HG02973 (cell line): ENCODE data around the gene SRGAP1.
"Not testable (repeated sequence)": the region's sequence is repeated elsewhere in the genome, so short reads cannot be mapped to it uniquely, and the experiment has no call there.

Experiments
- ATAC-seq: cut with Tn5 transposase; IDR thresholded peaks from one replicate; pipeline ENCODE4 v1.9.1; 2021; ENCODE audit warnings: moderate library complexity; ENCODE audit not compliant: unreplicated experiment

The SRGAP1 gene

GRCh38 chr12:64145226-64145625, 300.7 kb downstream of the SRGAP1 start:
- ATAC-seq: no peak

DNA sequence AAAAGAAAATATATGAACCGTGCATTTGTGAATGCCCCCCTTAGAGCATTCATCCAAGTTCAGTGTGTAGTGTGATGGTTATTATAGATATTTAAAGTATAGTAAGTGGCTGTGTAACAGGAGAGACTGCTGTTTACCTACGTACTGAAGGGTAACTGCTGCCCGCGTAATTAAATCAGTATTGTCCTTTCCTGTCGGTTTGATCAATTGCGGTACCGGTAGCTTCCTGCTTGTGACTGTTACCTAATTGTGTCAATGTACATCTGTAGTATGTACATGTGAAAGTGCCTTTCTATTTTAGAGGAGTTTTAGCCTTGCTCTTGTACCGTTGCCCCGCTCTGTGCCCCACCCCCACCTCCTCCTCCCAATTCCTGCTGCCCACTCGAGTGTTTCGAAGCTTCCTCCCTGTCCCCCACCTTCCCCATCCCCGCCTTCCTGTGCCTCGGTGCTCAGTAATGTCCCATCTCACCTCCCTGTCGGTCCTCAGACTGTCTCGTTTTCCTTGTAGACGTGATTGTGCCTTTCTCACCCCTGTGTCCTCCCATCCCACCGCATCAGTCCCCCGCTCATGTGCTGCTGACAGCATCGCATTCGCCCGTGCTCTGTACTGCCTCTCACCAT, 302.6 kb downstream of the SRGAP1 start:
- no peak for ATAC-seq

DNA sequence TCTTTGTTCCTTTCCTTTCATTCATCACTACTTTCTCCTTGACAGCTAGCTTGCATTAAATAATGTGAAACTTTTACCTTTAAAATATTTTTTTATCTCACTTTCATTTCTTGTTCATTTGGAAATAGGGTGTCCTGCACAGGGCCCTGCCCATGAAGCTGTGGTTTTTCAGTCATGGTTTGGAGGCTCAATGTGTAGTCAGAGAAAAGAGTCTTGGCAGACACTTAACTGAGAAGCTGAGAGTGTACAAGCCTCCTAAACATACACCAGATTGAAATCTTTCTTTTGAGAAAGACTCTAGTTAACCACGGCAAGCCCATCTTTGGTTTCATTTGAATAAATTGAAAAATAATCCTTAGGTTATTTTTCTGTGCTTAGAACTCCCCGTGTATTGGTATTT, 303.4 kb downstream of the SRGAP1 start:
- no peak for ATAC-seq

DNA sequence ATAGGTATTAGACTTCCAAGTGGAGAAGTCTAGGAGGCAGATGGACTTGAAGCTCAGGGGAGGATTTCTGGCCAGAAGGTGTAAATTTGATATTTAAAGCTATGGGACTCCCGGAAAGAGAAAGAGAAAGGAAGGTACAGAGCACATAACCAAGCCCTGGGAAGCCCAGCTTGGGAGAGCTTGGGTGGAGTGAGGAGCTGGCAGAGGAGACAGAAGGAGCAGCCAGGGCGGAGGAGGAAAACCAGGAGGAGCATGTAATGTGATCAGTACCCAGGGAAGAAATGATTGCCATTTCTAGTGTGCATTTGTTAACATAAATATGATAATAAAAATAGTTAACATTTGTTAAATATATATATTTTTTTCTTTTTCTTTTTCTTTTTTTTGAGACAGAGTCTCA, 310.2 kb downstream of the SRGAP1 start:
- no peak for ATAC-seq

DNA sequence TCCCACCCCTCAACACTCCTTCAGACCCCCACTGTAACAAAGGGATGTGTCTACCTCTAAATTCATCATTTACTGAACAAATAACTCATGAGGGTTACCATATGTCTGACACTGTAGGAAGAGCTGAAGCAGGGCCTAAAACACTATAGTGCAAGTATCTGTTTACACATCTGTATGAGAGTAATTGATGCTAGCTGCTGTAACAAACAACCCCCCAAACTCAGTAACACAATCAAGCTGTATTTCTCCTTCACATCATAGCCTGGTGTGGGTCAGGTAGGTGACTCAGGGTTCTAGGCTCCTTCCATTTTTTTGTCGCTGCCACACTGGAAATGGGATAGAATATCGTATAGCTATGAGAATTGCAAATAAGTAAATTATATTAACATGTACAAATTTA, 312.6 kb downstream of the SRGAP1 start:
- ATAC-seq: no peak

DNA sequence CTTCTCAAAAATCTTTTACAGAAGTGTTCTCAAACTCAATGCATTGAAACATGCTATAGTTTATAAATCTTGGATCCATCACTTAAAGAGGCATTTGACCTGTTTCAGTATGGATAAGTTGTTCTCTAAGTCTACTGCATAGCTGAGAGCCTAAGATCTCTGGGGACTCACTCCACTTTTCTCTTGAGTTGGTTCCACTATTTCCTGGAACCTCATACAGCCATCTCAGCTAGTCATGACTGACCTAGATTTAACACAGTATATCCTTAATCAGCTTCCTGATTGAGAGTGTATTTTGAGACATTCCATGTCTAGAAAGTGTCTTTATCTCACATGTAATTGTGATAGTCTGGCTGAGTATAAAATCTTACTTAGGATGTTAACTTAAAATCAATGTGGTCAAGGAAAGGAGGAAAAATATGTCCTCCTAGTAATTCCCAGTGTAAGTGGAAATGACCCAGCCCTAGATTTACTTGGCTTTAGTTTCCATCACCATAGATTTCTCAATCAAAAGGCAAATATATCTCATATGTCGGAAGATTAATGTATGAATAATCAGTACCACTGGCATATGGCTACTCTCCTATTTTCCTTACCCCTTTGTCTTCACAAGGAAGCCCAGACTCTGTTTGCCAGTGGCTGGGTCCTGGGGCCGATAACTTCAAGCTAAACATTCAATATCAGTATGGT, 315.7 kb downstream of the SRGAP1 start:
- ATAC-seq: no peak

- ATAC-seq: no peak
These were observed 316.2 kb downstream of the SRGAP1 start for GRCh38 chr12:64160711-64161060.

GRCh38 chr12:64166606-64167005, 322.1 kb downstream of the SRGAP1 start:
- not testable (repeated sequence) for ATAC-seq

DNA sequence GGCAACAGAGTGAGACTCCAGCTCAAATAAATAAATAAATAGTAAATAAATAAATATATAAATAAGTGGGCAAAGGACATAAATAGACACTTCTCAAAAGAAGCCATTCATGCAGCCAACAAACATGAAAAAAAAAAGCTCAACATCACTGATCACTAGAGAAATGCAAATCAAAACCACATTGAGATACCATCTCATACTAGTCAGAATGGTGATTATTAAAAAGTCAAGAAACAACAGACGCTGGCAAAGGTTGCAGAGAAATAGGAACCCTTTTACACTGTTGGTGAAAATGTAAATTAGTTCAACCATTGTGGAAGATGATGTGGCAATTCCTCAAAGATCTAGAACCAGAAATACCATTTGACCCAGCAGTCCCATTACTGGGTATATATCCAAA, 322.5 kb downstream of the SRGAP1 start:
- ATAC-seq: not testable (repeated sequence)

DNA sequence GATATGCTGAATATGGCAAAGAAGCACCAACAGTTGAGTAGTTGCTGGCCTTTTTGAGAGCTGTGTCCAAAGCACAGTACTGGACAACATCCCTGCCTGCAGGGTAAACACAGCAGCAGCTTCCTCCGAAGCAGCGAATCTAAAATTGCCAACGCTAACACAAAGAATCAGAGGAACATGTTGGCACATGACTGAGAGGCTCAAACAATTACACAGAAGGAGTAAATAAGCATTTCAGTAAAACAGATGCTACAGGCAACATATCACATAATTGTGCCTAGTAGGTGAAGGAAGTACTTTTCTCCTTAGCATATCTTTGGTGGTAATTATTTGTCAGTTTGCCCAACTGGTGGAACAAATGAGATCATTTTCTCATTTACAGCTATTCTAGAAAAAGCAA, 325.5 kb downstream of the SRGAP1 start:
- ATAC-seq: no peak

DNA sequence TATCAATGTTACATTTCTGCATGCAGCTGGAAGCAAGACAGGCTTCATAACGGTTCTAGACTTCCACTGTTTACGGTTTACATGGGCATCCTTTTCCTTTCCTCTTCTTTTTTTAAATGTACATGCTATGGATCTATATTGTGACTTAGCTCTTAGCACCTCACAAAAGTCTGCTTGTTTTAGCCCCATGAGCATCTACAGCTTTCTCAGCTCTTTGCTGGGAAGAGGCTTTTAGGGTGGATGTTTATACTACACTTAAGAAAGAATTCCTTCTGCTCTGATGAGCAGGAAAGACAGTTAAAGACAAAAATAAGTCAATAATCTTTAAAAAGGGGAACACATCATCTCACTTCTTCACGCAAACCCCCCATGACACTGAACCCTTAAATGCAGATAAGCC, 326.2 kb downstream of the SRGAP1 start:
- no peak for ATAC-seq

DNA sequence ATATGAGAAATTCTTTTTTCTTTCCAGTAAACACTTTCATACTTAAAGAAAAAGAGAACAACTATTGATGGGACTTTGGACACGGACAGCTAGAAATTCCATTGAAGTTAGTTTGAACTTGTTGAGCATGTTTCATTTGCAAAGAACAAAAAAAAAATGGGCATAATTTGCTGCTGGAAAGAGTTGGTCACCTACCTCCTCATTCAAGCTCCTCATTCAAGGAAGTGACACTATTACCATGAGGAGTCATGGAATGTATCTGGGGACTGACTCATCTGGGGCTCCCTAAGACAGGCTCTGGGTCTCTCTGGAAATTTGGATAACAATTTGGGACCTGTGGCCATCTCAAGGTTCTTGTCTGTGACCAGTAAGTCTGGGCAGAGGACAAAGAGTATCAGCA, 327.2 kb downstream of the SRGAP1 start:
- ATAC-seq: no peak

DNA sequence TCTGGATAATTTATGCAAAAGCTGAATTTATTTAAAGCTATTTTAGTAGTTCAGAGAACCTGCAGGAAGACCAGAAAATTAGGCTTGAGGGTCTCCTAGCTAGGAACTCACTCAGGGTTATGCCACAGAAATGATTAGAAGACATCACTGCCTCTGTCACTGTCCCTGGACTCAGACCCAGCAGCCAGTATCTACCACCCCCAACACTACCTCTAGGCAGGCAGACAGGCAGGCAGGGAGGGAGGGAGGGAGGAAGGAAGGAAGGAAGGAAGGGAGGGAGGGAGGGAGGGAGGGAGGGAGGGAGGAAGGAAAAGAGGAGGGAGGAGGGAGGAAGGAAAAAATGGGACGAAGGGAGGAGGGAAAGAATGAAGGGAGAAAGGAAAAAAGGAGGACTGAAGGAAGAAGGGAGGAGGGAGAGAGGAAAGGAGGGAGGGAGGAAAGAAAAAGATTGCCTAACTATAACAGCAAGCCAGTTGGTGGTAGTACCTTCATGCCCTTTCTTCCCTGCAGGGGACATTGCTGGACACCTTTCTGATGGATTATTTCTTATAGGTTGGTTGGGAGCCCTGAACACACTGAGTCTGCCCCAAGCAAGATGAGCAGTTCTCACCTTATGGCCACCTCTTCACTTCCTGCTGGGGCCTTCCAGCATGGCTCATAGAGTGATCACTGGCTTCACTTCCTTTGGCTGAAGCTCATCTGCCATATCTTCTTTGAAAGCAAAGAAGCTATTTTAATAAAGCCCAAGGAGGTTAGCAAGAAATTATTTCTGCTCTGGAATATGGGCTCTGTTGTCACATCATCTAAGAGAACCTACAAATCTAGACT, 327.9 kb downstream of the SRGAP1 start:
- no peak for ATAC-seq

DNA sequence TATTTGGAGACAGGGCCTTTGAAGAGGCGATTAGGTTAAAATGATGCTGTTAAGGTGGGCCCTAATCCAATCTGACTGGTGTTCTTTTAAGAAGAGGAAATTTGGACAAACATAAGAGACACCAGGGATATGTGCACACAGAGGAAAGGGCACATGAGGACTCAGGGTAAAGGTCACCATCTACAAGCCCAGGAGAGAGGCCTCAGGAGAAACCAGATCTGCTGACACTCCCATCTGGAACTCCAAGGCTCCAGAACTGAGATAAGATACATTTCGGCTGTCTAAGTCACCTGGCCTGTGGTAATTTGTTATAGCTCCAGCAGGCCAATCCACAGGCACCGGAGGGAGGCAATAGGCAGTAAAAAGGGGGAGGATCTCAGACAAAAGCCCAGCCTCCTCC, 329.0 kb downstream of the SRGAP1 start:
- no peak for ATAC-seq

DNA sequence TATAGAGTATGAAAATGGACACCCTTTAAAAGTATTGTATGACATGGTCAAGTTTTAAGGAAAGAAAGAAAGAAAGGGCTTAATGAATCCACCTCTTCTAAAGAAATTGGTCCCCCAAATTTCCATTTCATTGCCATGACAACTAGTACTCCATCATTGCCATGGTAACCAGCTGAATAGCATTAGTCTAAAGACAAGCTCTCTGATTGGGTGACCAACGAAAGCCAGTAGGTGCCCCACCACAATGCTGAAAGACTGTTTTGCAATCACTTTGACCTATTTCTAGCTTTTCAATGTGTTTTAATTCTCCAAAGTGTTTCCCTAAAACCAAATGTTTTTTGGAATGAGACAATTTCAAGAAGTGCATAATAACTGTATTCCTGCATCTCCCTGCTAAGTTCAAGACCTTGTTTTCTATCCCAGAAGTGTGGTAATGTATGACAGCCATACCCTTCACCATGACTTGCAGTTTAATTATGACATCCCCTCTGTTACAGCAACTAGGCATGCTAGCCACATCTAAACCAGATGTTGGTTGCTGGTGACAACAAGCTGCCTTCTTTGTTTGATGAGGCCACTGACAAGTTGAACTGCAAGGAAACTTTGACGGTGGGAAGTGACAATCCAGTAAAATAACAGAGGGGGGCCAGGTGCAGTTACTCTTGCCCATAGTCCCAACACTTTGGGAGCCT, 330.9 kb downstream of the SRGAP1 start:
- no peak for ATAC-seq

- ATAC-seq: no peak
These were observed 332.5 kb downstream of the SRGAP1 start for GRCh38 chr12:64177001-64177400.

GRCh38 chr12:64178122-64178521, 333.6 kb downstream of the SRGAP1 start:
- no peak for ATAC-seq

DNA sequence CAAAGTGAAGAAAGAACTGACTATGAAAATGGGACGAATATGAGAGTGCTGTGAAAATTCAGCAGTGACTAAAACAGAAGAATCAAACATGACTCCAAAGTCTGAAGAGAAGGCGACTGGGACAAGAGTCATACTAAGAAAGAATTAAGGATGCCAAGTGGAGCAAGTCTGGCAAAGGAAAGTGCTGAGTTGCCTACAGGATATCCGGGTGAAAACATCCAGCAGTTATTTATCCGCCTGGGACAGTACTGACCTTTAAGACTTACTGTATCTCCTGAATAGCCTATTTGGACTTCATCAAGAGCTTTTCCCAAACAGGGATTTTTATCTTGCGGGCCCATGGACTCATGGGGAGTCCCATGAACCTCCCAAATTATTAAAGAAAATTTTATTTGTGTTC, 336.5 kb downstream of the SRGAP1 start:
- ATAC-seq: no peak

DNA sequence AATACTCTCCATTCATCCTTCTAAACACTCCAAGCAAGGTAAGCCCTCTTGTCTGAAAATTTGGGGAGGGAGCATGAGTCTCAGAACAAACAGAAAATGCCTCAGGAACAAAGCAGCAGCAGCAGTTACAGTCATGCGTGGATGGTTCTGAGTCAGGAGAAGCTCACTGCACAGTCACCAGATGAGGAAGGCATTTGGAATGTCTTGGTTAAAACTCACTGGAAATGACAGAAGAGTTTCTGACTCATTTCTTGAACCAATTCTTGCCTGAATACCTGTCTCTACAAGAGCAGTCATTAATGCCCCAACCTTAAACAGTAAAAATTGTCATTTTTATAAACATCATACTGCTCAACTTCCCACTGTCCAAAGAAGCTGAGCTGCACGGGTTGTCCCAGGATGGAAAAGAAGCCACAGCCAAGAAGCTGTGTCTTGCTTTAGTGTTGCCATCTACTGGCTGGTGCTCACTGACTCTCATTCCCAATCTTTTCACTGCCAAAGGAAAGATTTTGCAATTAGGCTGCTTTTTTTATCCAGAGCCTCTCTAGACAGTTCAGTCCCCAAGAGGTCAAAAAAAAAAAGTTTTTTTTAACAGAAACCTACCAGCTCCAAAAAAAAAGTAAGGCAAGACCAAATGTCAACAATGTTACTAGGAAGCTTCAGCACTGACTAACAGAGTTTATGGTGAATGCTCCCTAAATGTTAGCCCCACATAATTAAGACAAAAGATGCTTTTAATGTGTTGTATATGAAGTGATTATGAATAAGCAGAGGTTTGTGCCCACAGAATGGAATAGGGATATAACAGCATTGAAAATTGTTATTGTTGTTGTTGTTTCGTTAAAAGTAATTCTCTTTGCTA, 337.2 kb downstream of the SRGAP1 start:
- ATAC-seq: no peak

DNA sequence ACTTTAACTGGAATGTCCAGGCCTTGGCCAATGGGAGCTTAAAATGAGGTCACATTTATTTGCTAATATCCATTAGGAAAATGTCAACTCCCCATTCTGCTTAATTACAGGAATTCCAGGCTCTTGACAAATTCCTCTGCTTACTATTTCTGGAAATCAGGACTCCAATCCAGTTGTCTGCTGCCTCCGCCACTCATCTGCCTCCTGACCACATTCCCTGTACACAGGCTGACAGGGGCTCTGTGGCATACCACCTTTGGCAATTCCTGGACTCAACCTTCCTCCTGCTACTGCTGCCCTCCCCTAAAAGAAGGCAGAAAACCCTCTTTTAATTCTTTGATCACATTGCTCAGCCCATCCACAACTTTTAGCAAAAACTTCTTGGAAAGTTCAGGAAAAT, 339.7 kb downstream of the SRGAP1 start:
- ATAC-seq: no peak

DNA sequence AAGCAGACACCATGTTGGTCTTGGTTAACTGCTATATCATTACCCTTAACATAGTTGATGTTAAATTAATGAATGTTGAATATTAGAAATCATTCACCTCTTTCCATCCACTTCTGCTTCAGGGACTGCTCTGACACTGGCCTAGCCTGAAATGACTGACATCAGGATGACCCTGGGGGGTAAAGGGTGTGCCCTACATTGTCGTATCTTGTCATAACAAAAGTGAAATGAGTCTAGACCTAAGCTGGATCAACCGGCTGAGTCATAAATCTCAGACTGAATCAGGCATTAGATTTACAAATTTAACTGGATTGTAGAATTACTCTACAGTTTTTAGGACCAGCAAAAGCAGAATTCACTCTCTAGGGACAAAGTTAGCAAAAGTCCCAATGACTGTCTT, 342.3 kb downstream of the SRGAP1 start:
- peak; percentile 86 for ATAC-seq
